GM21737 (cell line): Measurements from ENCODE around the gene FXYD6.
"Not testable (repeated sequence)": the region's sequence is repeated elsewhere in the genome, so short reads cannot be mapped to it uniquely, and the experiment has no call there.

ENCODE experiments used
- ATAC-seq: cut with Tn5 transposase; IDR thresholded peaks from one replicate; pipeline ENCODE4 v1.9.1; 2021; ENCODE audit warnings: mild to moderate bottlenecking, moderate library complexity; ENCODE audit not compliant: unreplicated experiment

Gene FXYD6

GRCh38 chr11:117871784-117872183 is 4.7 kb downstream of the FXYD6 start:
- no peak for ATAC-seq

DNA sequence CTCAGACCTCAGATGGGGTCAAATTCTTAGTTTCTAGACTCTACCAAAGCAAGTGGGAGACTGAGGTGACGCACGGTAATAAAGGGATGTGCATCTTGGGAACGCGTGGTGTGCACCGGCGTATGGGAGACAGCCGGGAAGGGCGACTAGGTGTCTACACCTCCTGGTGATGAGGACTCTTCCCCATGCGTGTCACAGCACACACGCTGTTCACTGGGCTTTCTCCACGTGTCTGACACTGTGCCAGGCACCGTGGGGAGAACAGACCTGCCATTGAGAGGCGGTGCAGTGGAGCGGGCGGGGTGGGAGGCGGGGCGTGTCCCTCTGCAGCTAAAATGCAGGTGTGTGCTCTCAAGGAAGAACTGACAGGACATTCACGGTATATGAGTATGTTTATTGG is 5.3 kb downstream of the FXYD6 start:
- no peak for ATAC-seq

- ATAC-seq = no peak
Observed at GRCh38 chr11:117870103-117870952, 6.1 kb downstream of the FXYD6 start.

DNA sequence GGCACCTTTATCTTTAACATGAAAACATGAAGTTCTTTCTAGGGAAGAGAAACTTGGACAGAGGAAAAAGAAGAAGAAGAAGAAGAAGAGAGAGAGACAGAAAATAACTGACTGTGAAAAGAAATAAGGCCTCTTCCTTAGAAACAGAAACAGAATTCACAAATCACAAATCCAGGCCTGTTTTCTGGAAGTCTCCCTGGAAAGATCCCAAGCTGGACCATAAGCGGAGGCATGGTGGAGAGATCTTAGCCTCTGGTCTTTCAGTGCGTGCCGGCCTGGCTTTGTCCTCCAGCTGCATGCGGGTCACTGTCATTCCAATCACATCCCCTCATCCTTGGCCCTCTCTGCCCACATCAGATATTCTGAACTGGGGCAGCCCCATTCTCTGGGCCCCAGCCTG is 6.9 kb downstream of the FXYD6 start:
- ATAC-seq = no peak

DNA sequence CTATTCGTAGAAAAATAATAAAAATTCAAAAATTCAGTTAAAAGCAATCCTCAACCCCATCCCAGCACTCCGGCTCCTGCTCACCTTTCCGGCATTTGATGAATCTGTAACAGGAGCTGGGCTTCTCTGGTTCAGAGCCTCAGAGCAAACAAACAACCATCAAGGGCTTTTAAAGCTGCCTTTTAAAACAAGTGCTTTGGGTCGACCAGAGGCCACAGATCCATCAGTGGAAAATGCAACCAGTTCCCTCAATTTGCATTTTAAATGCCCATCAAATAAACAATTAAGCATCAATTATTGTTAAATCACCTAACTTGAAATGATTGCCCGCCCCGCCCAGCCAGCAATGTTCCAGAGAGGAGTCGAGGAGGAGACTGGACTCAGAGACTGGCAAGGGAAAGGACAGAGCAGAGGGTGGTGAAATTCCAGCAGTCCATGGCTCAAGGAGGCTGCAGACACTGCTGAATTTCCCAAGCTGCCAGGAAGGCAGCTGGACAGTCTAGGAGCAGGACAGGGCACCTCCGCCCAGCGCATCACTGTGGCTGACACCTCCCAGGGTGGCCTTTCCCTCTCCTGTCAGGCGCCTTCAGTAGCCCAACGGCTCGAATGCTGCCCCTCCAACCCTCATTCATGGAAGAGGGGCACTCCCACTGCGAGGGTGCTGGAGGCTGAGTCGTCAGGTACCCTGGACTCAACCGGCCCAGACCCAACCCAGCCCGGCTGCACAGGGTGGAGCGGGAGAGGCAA is 7.5 kb downstream of the FXYD6 start:
- no peak for ATAC-seq

GRCh38 chr11:117868088-117868487 is 8.4 kb downstream of the FXYD6 start:
- ATAC-seq = no peak

- ATAC-seq = no peak
Observed at GRCh38 chr11:117866526-117866925, 9.9 kb downstream of the FXYD6 start.

DNA sequence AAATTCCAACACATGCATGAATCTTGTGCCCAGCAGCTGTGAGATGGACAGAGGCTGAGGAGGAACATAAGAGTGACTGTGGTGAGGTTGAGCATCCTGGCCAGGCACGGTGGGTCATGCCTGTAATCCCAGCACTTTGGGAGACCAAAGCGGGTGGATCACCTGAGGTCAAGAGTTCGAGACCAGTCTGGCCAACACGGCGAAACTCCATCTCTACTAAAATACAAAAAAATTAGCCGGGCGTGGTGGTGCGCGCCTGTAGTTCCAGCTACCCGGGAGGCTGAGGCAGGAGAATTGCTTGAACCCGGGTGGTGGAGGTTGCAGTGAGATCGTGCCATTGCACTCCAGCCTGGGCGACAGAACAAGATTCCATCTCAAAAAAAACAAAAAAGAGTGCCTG is 10.9 kb downstream of the FXYD6 start:
- ATAC-seq = not testable (repeated sequence)

DNA sequence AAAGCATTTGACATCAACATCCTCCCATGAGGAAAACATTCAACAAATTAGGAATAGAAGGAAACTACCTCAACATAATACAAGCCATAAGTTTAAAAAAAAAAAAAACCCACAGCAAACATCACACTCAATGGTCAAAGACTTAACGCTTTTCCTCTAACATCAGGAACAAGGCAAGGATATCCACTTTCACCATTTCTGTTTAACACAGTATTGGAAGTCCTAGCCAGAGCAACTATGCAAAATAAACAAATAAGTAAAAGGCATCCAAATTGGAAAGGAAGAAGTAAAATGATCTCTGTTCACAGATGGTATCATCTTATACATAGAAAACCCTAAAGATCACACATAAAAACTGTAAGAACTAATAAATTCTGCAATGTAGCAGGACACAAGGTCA is 13.1 kb downstream of the FXYD6 start:
- ATAC-seq = no peak

GRCh38 chr11:117862753-117863152 is 13.7 kb downstream of the FXYD6 start:
- ATAC-seq = no peak

DNA sequence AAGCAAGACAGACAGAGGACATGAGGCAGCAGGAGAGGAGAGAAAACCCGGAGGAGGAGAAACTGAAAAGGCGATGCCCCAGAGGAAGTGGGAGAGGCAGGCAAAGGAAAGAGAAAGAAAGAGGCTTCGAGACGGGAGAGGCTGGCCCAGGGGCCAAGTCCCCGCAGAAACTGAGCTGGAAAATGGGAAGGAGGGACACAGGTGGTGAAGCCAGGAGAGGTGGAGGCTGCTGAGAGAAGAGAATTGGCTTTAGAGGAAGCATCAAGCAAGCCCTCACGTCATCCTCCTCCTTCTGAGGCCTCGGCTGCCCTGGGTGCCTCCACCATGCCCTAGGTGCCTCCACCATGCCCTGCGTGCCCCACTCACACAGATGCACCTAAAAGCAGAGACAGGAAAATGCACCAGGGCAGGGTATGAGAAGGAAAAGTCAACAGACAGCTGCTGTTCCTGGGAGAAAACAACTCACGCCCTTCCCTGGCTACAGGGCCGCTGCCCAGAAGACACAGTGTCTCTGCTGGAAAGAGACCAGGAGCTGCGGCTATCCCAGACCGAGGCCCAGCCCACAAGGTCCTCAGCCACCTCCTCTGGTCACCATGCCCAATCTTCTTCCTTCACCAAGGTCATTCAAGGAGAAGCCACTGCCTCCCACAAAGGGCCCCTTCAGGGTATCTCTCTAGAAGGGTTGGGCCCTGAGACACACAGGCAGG is 14.3 kb downstream of the FXYD6 start:
- ATAC-seq = no peak

DNA sequence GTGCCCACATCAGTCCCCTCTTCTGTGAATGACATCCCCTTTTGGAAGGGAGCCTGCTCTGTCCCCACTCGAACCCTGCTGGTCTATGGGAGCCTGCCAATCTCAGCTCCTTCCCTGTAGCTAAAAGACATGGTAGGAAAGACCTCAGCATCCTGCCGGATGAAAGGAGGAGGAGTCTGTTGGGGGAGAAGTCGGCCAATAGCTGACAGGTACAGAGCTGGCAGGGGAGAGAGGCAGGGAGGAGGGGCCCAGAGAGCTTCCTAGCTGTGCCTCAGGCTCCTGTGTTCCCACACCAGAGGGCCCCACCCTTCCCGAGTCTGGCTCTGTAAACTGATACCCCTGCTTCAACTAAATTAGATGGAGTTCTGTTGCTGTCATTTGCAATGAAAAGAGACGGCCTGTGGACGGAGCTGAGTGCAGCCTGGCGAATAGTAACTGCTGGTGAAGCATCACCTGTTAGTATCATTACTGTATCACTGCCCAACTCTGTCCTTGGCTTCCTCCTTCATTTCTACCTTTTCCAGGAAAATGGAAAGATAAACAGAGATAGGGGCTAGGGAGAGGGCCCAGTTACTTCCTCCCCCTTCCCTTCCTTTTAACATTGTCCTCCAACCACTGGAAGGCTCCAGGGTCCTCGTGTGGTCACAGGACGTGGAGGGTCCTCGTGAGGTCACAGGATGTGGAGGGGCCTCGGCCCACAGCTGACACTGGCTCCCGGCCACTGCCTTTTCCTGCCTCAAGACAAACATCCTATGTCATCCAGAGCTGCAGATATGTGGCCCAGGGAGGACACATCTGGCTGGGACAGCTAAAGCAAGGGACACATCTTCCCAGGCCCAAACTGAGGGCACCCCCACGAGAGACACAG is 15.1 kb downstream of the FXYD6 start:
- no peak for ATAC-seq

- no peak for ATAC-seq
Observed at GRCh38 chr11:117860139-117860538, 16.3 kb downstream of the FXYD6 start.

DNA sequence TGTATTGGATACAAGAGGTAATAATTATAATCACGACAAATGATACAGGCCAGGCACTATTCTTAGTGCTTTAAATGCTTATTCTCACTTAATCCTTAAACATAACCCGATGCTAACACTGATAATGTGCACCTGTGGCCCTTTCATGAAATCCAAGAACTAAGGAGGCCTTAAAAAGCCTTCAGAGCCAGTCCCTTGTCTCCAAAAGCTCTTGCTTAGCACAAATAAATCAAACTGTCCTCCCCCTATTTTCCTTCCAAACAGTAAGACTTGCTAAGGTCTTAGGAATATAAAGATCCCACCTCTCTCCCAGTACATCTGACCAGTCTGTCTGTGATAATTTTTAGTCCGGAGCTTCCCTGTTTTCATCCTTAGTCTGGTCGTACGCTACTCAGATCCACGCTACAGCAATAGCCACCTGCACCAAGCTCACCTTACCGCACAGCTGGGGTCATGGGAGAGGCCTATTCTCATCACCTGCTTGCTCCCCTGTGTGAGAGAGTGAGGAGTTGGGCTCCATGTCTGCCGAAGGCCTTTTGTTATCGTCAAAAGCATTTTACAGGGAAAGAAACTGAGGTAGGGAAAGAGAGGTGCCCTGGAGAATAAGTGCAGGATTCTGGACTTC is 16.9 kb downstream of the FXYD6 start:
- no peak for ATAC-seq

GRCh38 chr11:117859061-117859460 is 17.4 kb downstream of the FXYD6 start:
- no peak for ATAC-seq

GRCh38 chr11:117857734-117858414 is 18.6 kb downstream of the FXYD6 start:
- ATAC-seq = no peak

GRCh38 chr11:117855912-117856651 is 20.4 kb downstream of the FXYD6 start:
- no peak for ATAC-seq

- no peak for ATAC-seq
Observed at GRCh38 chr11:117855186-117855845, 21.1 kb downstream of the FXYD6 start.
